ENCODE results near the gene TTC9B.

TTC9B gene

GRCh38 chr19:40217934-40218890 lies at the start of gene TTC9B:
Gene TTC9B (minus strand): TSS chr19:40218384. CDS start chr19:40218381, 3 bp downstream.
- peak; percentile 43 to 69 (median 52) for DNase-seq

DNA sequence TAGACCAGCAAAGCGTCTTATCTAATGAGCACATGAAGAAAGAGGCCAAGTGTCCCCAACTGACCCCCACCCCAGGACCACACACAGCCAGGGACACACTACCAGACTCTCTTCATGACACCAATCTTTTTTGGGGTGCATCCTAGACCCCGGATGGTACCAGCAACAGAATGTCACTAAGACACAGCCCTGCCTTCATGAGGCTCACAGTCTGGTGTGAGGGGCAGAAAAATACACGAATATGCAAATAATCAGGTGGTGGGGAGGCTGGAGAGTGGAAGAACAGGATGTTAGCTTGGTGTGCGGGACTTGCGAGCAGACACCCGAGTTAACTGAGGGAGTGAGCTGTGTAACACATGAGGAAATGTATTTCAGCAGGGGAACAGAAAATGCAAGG lies 49.4 kb upstream of the TTC9B start:
- no peak for DNase-seq

- DNase-seq, result no peak
These were observed 48.9 kb upstream of the TTC9B start for GRCh38 chr19:40266912-40267600.

- DNase-seq, result no peak
These were observed 47.9 kb upstream of the TTC9B start for GRCh38 chr19:40266119-40266518.

DNA sequence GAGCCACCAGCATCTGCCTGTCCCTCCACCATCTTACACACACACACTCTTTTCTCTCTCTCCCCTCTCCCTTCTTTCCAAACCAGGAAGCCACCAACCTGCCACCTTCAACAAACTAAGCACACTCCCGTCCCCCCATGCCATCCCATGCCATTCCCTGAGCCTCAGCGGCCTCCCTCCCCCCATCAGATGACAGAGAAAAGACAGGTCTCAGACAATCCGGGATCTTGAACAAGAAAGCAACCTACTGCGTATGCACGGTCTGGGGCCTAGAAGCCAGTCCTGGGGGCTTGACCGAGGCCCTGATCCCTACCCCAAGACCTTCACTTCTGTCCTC lies 47.5 kb upstream of the TTC9B start:
- DNase-seq, result no peak

- no peak for DNase-seq
These were observed 47.0 kb upstream of the TTC9B start for GRCh38 chr19:40265055-40265762.

DNA sequence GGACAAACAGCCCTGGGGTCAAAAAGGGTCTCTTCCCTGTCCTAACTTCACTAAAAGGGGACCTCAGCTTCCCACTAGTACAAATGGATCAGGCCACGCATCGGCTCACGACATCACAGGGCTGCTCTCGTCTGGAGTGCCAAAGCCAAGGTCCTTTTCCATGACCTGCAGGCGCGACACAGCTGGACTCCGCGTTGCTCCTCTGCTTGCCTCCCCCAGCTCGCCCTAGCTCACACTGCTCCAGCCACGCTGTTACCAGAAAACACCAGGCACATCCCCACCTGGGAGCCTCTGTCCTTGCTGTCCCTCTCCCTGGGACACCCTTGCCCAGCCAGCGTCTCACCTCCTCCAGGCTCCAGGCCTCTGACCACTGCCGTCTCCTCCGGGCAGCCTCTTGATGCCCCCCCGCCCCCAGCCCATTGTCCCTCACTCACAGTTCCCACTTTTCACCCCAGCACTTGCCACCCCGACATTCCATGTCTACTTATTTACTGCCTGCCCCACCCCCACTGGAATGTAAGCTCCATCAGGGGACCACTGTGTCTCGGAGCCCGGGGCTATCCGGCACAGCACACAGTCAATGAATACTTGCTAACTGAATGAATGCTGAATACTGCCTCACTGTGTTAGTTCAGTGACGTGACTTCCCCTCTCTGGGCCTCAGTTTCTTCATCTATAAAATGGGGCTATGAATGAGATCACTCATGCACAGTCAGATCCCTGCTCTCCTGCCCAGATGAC lies 46.3 kb upstream of the TTC9B start:
- no peak for DNase-seq

DNA sequence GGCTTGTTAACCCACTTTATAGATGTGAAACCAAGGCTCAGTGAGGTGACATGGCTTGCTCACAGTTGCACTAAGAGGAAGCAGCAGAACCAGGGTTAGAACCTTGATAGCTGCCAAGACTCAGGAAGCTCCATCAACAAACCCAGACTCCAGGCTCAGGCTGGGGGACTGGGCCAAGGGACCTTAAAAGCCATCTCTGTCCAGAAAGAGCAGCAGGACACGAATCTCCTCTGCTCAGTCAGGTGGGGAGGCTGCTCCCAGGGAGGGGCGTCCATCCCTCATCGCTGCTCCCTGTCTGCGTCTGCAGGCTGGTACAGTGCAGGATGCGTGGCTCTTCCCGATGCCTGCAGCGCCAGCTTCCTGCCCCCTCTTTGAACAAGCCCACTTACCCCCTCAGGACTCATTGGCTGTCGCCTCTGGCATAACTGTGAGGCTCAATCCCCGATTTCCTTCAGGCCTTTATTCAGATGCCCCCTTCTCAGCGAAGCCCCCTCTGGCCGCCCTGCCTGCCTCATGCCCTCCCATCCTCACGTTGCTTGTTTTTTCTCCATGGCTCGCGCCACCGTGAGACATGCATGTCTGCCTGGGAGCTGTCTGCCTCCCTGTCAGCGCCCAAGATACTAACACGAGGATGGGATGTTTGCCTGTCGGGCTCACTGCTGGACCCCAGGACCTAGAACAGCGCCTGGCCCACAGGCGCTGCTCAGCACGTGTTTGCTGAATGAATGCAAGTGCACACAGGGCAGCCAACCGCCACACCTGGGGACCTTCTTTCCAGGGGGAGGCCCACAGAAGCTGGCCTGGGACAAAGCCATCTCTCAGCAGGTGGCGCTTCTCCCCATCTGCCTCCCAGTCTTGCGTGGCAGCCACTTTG lies 45.5 kb upstream of the TTC9B start:
- DNase-seq, result no peak

GRCh38 chr19:40262422-40262821 lies 44.2 kb upstream of the TTC9B start:
- no peak for DNase-seq

DNA sequence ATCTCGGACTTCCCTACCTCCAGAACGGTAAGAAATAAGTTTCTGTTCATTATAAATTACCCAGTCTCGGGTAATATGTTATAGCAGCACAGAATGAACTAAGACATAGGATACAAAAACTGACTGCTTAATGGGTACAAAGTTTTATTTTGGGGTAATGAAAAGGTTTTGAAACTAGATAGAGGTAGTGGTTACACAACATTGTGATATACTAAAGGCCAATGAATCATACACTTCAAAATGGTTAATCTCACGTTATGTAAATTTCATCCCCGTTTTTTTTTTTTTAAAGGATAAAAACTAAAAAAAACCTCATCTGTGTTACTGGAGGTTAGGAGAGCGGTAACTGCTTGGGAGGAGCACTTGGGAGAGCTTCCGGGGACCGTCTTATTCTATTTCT lies 43.4 kb upstream of the TTC9B start:
- peak; percentile 5 to 59 (median 55) for DNase-seq

DNA sequence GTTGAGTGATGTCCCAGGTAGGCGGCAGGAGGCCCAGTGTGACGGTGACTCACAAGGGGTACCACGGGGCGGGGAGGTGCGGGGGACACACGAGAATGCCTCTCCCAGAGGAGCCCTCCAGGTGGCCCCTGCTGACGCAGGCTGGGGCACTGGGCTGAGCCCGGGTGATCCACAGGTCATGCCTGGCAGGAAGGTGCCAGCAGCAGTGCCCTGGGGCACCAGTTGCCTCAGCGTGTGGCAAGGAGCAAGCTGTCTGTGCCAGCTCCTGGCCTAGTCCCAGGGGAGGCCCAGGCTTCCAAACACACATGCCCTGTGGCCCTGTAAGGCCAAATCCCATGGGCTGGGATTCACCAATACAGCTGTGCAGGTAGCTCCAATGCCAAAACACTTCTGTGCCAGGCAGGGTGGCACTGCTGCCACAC lies 38.9 kb upstream of the TTC9B start:
- no peak for DNase-seq

GRCh38 chr19:40256512-40256911 lies 38.3 kb upstream of the TTC9B start:
- no peak for DNase-seq

DNA sequence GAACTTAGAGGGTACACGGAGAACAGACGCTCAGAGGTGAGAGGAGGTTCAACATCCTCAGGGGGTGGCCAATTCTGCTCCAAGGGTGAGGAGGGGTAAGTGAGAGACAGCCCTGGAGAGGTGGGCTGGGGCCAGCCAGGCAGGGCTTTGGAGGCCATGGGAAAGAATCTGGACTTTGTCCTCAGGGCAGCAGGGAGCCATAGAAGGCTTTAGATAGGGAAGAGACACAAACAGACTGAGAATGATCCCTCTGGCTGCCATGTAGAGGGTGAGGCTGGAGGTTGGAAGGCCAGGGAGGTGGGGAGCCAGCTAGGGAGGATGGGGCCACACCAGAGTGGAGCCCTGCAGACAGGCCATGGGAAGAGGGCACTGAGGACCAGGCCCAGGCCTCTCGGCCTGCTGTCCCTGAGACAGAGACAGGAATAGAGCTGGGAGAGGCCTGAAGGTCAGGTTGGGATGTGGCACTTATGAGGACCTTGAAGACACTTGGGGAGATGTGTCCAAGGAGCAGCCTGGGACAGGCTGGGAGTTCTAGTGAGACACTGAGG lies 37.5 kb upstream of the TTC9B start:
- DNase-seq, result no peak

DNA sequence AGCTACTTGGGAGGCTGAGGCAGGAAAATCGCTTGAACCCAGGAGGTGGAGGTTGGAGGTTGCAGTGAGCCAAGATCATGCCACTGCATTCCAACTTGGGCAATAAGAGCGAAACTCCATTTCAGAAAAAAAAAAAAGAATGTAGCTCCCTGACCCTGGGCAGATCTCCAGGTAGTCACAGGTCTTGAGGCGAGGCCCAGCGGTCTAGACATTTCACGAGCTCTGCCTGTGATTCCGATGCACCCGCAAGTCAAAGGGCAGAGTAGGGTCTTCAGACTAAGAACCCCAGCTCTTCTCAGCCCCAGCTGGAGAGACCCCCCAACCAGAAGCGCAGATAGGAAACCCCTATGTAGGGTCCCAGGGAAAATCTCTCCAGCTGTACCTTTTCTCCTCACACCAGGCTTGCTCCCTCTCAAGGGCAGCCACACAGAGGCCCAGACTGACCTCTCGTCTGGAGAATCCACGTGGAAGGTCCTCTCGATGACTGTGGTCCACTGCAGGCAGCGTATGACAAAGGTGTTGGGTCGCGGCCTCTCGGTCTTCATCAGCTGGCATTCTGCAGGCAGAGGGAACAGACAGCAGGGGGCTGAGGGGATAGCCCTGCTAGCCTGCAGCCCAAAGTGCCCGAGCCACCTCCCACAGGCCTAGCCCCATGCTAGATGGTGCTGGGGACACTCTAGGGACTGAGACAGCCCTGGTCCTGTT lies 36.7 kb upstream of the TTC9B start:
- DNase-seq, result no peak

- no peak for DNase-seq
These were observed 35.5 kb upstream of the TTC9B start for GRCh38 chr19:40253611-40254092.

DNA sequence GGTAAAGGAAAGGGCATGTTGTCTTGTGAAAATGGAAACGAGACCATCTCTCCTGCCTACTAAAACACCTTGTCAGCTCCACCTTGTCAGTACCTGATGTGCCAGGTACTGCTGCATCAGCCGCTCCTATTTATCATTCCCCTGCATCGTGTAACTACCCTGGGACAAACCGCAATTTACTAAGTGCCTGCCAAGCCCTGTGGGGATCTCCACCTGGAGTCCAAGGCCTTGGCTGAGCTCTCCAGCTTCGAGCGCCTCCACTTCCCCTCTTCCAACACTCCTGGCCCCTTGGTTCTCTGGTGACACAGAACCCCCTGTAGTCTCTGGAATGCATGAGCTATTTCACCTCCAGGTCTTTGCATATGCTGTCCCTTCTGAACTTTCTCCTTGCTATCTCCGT lies 34.2 kb upstream of the TTC9B start:
- DNase-seq, result no peak

- DNase-seq, result no peak
These were observed 33.8 kb upstream of the TTC9B start for GRCh38 chr19:40251991-40252390.

GRCh38 chr19:40251244-40251643 lies 33.1 kb upstream of the TTC9B start:
- DNase-seq, result no peak

- DNase-seq, result no peak
These were observed 31.6 kb upstream of the TTC9B start for GRCh38 chr19:40249781-40250180.

DNA sequence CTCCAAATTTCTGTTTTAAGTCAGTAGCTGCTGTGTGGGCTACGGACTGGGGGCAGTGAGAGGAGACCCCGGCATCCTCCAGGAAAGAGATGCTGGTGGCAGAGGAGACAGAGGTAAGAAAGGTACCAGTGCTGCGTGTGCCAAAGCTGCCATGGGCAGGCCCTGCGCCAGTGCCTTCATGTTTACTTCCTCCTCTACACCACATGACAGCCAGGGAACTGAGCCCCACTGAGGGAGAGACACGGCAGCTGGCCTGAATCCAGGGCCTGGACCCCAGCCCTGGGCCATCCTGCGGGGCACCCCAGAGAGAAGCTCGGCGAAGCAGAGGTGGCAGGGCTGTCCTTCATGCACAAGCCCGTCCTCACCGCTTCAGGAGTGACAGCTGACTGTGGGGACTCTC lies 31.0 kb upstream of the TTC9B start:
- no peak for DNase-seq
